Mesothelial cell of epicardium (in vitro differentiated cells): ENCODE data around the gene BNC2. TPM values are rescaled to one million over a fixed set of nuclear protein-coding genes. Genes with fewer than 3 reads are reported as not detected.
A peak's percentile ranks its signal among the peaks of the same experiment; 100 is the strongest.

Experiments
- DNase-seq, 2 experiments: peaks; one replicate each; pipeline ENCODE4 v3.0.0; 2021; ENCODE audit warnings: low spot score in 2 of 2; ENCODE audit not compliant: unreplicated experiment in 2 of 2
- H3K27ac Mint-ChIP-seq: 2 replicates; pipeline ENCODE4 v1.8.0; 2021; ENCODE audit warnings: mixed read lengths
- H3K27me3 Mint-ChIP-seq: 2 replicates; pipeline ENCODE4 v1.8.0; 2021; ENCODE audit warnings: low read depth, mixed read lengths
- H3K36me3 Mint-ChIP-seq: 2 replicates; pipeline ENCODE4 v1.8.0; 2021; ENCODE audit warnings: mixed read lengths
- H3K4me1 Mint-ChIP-seq: 2 replicates; pipeline ENCODE4 v1.8.0; 2021; ENCODE audit warnings: mixed read lengths
- H3K4me3 Mint-ChIP-seq: 2 replicates; pipeline ENCODE4 v1.8.0; 2021; ENCODE audit warnings: mild to moderate bottlenecking, moderate library complexity, mixed read lengths
- H3K9me3 Mint-ChIP-seq: 2 replicates; pipeline ENCODE4 v1.8.0; 2021; ENCODE audit warnings: mixed read lengths
- total RNA-seq: library from RNA; stranded (reverse); gene quantifications from 3 replicates; pipeline ENCODE4 v1.2.1, GENCODE V29; 2021
- TF ChIP-seq, protein P1 (sequence below): fragments of 200-600 bp; sonication (generic); IDR thresholded peaks from one replicate; pipeline ENCODE4 v1.5.0; 2021; ENCODE audit warnings: antibody characterized with exemption; ENCODE audit not compliant: unreplicated experiment

Gene BNC2
- total RNA-seq, 1 donor from 2014 or later: 45.1 TPM

DNA sequence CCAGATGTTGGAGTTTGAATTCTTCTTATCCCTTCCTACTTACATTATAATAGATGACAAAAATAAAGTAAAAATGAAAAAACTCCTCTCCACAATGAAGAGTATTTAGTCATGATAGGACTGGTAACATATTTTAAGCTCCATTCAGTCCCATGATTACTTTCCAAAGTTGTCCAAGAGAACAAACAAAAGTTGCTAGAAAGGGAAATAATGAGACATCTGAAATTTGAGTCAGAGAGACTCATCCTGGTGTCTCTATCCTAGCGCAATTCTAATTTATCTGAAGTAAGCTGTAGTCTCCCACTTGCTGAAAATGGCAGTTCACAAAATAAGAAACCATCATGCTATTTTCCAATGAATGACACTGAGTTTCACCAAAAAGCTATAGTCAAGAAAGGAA is 152.2 kb downstream of the BNC2 start:
- Mint-ChIP-seq H3K9me3 (no peaks in the 10 kb centered on the region), H3K27me3 (no peaks in the 10 kb centered on the region), H3K4me3 (no peak overlapping the region), H3K4me1 (peaks cover 42% of the 10 kb centered on the region), H3K36me3 (no peaks in the 10 kb centered on the region), H3K27ac (no peak overlapping the region)
- DNase-seq: no peak
- TF ChIP-seq, protein P1, sequence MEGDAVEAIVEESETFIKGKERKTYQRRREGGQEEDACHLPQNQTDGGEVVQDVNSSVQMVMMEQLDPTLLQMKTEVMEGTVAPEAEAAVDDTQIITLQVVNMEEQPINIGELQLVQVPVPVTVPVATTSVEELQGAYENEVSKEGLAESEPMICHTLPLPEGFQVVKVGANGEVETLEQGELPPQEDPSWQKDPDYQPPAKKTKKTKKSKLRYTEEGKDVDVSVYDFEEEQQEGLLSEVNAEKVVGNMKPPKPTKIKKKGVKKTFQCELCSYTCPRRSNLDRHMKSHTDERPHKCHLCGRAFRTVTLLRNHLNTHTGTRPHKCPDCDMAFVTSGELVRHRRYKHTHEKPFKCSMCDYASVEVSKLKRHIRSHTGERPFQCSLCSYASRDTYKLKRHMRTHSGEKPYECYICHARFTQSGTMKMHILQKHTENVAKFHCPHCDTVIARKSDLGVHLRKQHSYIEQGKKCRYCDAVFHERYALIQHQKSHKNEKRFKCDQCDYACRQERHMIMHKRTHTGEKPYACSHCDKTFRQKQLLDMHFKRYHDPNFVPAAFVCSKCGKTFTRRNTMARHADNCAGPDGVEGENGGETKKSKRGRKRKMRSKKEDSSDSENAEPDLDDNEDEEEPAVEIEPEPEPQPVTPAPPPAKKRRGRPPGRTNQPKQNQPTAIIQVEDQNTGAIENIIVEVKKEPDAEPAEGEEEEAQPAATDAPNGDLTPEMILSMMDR: no peak

DNA sequence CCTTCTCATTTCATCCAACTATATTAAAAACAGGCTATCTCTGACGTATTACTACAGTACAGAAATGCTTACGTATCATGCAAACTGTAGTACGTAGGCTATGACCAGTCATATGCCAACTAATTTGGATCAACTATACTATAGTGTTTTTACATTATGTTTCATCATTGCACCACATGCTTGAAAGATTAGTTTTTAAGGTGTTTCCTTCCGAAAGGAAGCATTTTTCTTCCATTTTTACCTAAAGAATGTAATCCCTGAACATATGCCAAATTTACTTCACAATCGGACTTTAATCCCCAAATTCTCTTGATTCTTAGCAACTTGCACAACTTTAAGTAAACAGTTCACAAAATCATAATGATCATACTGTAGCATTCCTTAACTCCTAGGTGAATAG is 153.9 kb downstream of the BNC2 start:
- Mint-ChIP-seq H3K9me3 (no peaks in the 10 kb centered on the region), H3K27me3 (no peaks in the 10 kb centered on the region), H3K4me3 (no peak overlapping the region), H3K27ac (no peak overlapping the region), H3K36me3 (no peaks in the 10 kb centered on the region), H3K4me1 (peaks cover 43% of the 10 kb centered on the region)
- no peak for DNase-seq
- TF ChIP-seq, protein P1: no peak

DNA sequence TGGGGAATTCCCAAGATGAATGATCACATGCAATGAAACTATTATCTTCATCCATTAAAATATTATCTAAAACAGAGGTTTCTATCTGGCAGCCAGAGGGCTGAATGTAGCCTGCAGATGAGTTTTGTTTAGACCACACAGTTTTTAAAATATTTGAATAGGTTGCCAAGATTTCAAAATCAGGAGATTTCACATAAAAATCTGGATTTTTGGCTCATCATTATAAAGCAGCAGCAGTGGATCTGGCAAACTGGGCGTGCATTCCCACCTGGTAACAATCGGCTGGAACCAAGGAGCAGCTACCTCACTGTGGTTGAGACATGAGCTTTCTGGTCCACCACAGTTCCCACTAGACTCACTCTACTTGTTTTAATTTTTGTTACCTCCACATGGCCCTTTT is 155.1 kb downstream of the BNC2 start:
- H3K36me3 Mint-ChIP-seq: no peaks in the 10 kb centered on the region
- H3K9me3 Mint-ChIP-seq: no peaks in the 10 kb centered on the region
- peaks cover 49% of the 10 kb centered on the region for H3K4me1 Mint-ChIP-seq
- TF ChIP-seq, protein P1: no peak
- DNase-seq: no peak
- H3K27ac Mint-ChIP-seq: peak overlapping the region; percentile 67
- no peaks in the 10 kb centered on the region for H3K27me3 Mint-ChIP-seq
- no peak overlapping the region for H3K4me3 Mint-ChIP-seq

DNA sequence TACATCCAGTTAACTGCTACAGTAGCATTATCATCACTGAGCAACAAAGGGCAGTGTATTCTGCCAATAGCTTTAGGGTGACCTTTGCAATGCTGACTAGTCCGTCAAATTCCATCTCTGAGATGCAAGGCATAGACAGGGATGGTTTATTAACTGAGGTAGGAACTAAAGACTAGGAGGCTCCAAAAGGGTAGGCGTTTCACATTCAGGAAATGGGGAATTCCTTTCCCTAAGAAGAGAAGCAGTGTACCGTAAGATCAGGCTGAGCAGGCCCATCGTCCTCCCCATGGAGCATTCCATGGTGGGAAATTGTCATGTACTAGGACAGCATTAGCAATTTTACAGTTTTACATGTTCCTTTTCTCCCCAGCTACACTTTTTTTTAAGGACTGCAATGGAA is 157.7 kb downstream of the BNC2 start:
- peaks cover 54% of the 10 kb centered on the region for H3K4me1 Mint-ChIP-seq
- H3K27me3 Mint-ChIP-seq: no peaks in the 10 kb centered on the region
- no peak for DNase-seq

DNA sequence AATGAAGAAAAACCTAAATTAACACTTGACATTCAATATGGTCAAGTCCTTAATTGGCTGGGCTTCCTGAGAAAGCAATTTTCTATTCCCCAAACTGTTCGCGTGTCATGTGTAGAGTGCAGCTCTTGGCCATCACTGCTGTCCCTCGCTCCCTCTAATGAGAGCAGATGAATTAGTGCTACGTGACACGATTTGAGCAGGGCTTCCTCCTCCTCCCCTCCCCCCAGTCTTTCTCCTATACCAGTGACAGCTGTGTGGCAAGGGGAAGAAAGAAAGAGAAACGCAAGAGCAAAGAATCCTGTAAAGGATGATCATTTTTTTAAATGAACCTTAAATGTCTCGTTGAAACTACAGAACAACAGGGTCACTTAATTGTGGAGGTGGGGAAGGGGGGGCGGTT is 159.6 kb downstream of the BNC2 start:
- Mint-ChIP-seq H3K4me3 (no peak overlapping the region), H3K36me3 (no peaks in the 10 kb centered on the region), H3K27me3 (no peaks in the 10 kb centered on the region), H3K9me3 (no peaks in the 10 kb centered on the region), H3K27ac (peak overlapping the region; percentile 22), H3K4me1 (peaks cover 60% of the 10 kb centered on the region)
- no peak for DNase-seq
- TF ChIP-seq, protein P1: no peak

More for the DNA sequence above, 157.7 kb downstream of the BNC2 start:
- H3K9me3 Mint-ChIP-seq: no peaks in the 10 kb centered on the region
- no peaks in the 10 kb centered on the region for H3K36me3 Mint-ChIP-seq
- TF ChIP-seq, protein P1: no peak
- no peak overlapping the region for H3K4me3 Mint-ChIP-seq
- no peak overlapping the region for H3K27ac Mint-ChIP-seq

DNA sequence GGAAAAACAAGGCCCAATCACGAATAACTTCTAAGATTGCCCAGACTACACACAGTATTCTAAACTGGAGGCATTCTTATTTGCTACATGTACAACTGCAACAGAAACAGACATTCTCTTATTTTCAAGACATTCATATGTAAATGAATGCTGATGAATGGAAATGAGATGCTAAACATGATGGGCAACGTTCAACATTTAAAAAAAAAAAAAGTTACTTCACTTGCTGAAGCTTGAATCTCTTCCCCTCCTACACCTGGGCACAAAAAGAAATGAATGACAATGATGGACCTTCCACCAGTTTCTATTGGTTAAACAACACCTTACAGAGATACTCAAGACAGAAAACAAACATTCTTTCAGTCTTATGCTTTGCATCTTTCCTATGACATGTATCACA is 160.5 kb downstream of the BNC2 start:
- no peaks in the 10 kb centered on the region for H3K9me3 Mint-ChIP-seq
- no peaks in the 10 kb centered on the region for H3K36me3 Mint-ChIP-seq
- no peaks in the 10 kb centered on the region for H3K27me3 Mint-ChIP-seq
- no peak for DNase-seq
- TF ChIP-seq, protein P1: no peak
- H3K4me3 Mint-ChIP-seq: no peak overlapping the region
- H3K27ac Mint-ChIP-seq: peak overlapping the region; percentile 63
- peaks cover 61% of the 10 kb centered on the region for H3K4me1 Mint-ChIP-seq
